Kidney glomerular epithelial cell (primary cell): ENCODE measurements around the gene TYMP.

Experiments
- DNase-seq: peaks from one replicate; lab custom pipeline; 2025; lab: John Stamatoyannopoulos, UW

Gene TYMP

DNA sequence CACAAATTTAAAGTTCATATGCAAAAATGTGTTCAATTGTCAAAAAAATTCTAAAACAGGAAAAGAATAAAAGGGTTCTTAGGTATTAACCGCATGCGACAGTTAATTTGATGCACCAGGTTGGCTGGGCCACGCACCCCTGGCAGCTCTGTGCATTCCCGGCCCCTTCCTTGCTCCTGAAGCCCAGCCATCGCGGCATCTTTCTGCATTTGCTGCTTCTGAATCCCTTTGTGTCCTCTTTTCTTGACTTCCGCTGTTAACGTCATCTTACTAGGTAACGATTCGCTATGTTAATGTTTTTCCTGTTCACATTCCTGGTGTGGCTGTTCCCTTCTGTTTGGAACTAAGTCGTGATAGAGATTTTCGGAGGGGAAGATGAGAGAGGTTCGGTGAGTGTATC lies 8.0 kb upstream of the TYMP start:
- DNase-seq = no peak

GRCh38 chr22:50536226-50536625 lies 6.4 kb upstream of the TYMP start:
- no peak for DNase-seq

DNA sequence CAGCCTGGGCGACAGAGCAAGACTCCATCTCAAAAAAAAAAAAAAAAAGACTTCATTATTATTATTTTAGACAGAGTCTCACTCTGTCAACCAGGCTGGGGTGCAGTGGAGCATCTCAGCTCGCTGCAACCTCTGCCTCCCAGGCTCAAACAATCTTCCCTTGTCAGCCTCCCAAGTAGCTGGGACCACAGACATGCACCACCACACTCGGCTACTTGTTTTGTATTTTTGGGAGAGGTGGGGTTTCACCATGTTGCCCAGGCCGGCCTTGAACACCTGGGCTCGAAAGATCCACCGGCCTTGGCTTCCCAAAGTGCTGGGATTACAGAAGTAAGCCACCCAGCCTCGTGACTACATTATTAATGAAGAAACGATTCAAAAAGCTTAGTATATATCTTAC lies 5.3 kb upstream of the TYMP start:
- DNase-seq = no peak

- DNase-seq = peak; percentile 50
Measured at GRCh38 chr22:50533856-50534711, 4.3 kb upstream of the TYMP start.

GRCh38 chr22:50532824-50533796 lies 3.3 kb upstream of the TYMP start:
- no peak for DNase-seq

- peak; percentile 39 for DNase-seq
Measured at GRCh38 chr22:50531962-50532674, 2.3 kb upstream of the TYMP start.

DNA sequence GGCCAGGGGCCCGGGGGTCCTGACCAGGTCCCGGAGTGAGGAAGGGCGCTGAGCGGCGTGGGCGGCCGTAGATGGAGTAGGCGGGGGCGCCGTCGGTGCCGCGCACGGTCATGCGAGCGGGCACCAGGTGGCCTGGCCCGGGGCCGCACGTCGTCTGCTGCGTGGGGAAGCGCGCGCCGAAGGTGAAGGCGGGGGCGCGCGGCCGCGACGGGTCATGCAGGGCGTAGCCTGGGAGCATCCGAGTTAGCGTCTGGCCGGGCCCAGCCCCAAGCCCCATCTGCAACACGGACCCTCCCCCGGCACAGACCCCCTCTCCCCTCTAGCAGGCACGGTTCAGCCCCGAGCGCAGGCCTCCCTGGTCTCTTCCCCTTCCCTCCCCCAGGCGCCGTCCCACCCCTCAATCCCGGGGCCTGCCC lies 1.7 kb upstream of the TYMP start:
- no peak for DNase-seq

DNA sequence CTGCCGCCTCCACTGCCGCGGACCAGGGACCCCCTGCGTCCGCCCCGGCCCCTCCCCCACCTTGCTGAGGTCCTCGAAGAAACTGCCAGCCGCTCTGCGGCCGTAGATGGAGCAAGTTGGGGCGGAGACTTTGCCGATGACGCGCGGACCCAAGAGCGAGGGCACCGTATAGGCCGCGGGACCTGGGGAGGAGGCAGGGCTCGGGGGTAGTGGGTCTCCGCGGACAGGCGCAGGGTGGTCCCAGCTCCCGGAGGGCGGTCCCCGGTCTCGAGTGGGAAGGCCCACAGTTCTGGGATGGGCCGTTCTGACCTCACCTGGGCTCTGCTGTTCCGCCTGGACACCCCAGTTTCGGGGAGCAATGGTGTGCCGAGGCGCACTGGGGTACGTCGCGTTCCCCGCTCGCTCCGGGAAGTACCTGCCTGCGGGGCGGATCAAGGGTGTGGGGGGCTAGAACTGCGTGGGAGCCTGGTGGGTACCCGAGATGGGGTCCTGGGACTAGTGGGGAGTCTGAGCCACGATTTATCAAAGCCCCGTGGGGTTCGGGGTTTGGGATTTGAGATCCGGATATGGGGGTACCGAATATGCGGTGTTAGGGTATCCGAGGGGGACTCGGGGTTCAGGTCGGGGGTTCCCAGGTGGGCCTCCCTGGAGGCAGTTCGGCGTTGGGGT lies 1.2 kb upstream of the TYMP start:
- no peak for DNase-seq

- no peak for DNase-seq
Measured at GRCh38 chr22:50530580-50530876, 716 bp upstream of the TYMP start.

DNA sequence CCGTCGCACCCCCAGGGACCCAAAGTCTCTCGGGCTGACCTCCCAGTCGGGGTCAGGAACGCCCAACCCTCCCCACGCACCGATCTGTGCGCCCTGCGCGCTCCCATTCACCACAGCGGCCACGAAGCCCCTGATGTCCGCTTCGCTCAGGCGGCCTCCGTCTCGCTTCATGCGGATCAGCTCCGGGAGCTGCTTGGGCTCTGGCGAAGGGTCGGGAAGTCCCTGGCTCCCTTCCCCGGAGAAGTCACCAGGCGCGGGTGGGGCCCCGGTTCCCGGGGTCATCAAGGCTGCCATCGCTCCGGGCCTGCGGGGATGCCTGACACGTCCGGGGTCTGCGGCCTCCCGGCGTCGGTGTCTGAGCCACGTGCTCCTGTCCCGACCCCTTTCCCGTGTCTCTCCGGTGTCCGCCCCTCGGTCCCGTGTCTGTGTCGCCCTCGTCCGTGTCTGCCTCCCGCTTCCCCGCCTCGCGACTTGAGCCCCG lies 356 bp downstream of the TYMP start:
- no peak for DNase-seq

DNA sequence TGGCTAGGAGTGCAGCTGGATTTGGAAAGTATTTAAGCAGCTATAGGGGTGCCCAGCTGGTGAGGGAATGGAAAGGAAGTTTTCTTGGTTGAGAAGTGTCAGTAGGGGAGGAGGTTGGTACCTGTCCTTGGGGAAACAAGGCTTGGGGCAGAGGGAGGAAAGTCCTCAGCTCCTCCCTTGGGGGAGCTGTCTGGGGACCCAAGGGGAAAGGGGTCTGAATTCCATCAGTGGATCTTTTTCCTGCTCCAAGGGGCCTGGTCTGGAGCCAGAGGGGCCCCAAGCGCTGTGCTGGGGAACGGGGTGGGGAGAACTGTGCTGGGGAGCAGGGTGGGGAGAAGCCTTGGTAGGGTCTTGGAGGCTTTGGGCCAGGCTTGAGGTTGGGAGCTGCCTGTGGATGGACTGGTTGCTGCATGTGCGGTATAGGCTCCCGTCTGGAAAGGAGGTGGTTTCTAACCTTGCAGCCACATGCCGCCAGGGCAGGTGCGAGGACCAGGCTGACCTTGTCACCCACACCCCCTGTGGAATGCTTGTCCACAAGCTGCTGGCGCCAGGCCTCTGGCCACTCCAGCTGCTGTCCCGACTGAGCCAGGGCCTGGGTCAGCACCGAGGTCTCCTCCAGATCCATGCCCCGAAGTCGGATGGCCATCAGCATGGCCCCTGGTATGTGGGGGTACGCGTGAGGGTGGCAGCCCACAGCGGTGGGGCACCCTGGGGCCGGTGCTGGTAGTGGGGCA lies 963 bp downstream of the TYMP start:
- DNase-seq = no peak

GRCh38 chr22:50527921-50528681 lies 1.7 kb downstream of the TYMP start:
- no peak for DNase-seq

GRCh38 chr22:50526834-50527801 lies 2.7 kb downstream of the TYMP start:
- DNase-seq = no peak

DNA sequence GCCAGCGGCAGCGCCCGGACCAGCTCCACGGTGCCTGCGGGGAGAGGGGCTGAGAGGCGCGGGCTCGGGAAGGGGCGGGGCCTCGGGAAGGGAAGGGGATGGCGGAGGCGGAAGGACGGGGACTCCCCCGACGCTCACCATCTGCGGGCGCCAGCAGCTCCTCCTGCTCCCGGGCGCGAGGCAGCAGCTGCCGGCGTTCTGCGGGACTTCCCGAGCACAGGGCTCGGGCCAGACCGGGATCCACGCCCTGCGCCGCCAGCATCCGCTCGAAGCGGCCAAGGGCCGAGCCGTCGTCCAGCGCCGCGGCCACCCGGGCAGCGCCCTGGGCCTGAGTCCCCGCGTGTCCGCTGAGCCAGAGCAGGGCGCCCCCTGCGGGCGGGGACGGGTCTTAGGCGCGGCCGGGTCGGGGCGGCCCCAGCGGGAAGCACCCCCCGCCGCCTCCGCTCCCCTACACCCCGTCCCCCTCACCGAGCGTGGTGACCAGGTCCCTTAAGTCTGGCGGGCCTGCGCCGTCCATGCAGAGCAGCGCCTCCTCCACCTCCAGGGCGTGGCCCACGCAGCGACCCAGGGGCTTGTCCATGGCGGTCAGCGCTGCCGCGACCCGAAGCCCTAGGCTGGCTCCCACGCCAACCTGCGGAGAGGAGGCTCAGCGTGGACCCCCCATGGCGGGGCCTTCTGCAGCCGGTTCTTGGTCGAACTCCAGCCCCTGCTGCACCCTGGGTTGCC lies 3.5 kb downstream of the TYMP start:
- DNase-seq = peak; percentile 45

GRCh38 chr22:50525858-50526107 lies 4.0 kb downstream of the TYMP start:
- no peak for DNase-seq

DNA sequence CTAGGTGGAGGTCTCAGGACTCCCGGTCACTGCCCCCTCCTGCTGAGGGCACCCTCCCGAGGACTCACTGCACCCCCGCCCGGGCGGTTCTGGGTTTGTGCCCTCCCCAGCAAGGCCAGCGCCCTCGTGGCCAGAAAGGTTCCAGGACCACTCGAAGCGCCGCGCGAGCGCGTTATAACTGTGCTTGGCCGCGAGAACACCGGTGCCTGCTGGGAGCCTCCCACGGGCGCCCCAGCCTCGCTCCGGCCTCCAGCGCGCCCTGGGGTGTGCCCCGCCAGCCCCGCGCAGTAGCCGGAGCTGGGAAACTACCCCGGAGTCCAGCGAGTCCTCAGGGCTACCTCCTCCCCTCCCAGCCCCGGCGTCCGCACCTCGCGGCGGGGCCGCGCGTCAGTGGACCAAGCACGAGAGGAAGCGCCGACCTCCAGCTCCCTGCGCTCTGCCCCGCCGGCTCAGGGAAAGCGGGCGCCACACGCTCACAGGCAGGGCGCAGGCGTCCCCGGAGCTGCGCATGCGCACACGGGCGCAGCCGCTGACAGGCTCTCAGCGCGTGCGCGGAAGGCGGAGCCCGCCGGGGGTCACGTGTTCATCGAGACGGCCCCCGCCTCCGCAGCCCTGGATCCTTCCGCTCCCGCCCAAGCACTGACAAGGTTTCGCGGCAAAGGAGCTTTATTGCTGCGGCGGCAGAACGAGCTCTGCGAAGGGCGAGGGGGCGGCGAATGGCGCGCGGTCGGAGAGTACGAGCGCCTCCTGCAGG lies 4.5 kb downstream of the TYMP start, which contains the start of gene SCO2:
SCO2 (minus strand) TSS at position 495 of the 754 bp plus-strand sequence. CDS start 1,187 bp downstream, outside the sequence.
- peak; percentile 93 for DNase-seq

GRCh38 chr22:50524676-50525103 lies 5.1 kb downstream of the TYMP start:
- no peak for DNase-seq
